ENCODE measurements around the gene NRP1. TPM values are rescaled to one million over a fixed set of nuclear protein-coding genes. Genes with fewer than 3 reads are reported as not detected.

NRP1 gene
- polyA plus RNA-seq, 1 of the 3 experiments (the other 2 are of a cell fraction): 129 TPM

DNA sequence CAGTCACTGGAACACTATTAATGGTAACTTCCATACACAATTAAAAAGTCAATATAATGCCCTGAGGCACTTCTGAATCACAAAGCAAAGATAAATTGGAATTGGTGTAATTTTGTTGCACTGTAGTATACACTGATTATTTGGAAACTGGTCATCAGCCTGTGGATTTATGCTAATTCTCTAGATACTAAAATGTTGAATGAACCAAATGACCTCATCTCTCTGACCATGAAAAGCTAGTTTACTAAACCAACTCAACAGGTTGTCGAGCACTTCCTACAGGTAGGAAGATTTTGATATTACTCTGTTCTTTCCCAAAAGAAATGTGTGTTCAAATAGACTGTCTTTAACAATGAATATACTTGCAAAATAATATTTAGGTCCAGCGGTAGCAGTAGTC, 5.3 kb downstream of the NRP1 start:
- Histone ChIP-seq H4K20me1 (ENCODE audit: insufficient read depth) (peaks cover 36% of the 10 kb centered on the region), H3K4me2 (peak overlapping the region; percentile 90; the same call in 1 of the 2 replicates), H3K27ac (ENCODE audit: low read depth in 2 of 2, low read length in 1 of 2) (peak overlapping the region in 1 of 2 experiments; percentile 93; a peak in 1 of 4 replicates), H3K4me1 (ENCODE audit: control insufficient read depth in 1 of 2, insufficient read depth in 2 of 2, low read depth in 1 of 2, low read length in 1 of 2) (peaks cover 14 to 22% of the 10 kb centered on the region in 2 experiments), H3K9ac (no peak overlapping the region), H3K79me2 (ENCODE audit: insufficient read depth) (peaks cover 100% of the 10 kb centered on the region), H3K36me3 (replicated peaks in 1 of 2; ENCODE audit: control insufficient read depth in 1 of 2, insufficient read depth in 2 of 2, low read length in 1 of 2) (peaks cover 33 to 82% of the 10 kb centered on the region in 2 experiments), H3K9me3 (no peaks in the 10 kb centered on the region), H2AFZ (ENCODE audit: low read depth) (no peak overlapping the region), H3K9me2 (no peaks in the 10 kb centered on the region), H3F3A (replicated peaks; ENCODE audit: insufficient read depth) (peaks cover 14% of the 10 kb centered on the region), H3K4me3 (ENCODE audit: low read depth in 2 of 2, low read length in 1 of 2) (peak overlapping the region in 1 of 2 experiments; percentile 11; a peak in 1 of 4 replicates), H3K27me3 (ENCODE audit: insufficient read depth) (no peaks in the 10 kb centered on the region)
- ChIA-PET CTCF (interaction anchor here (2.7 to 3.0 kb wide), 2 partner anchors 136 to 1309 kb away, joined by 18 read pairs; no protein-coding TSS in a partner anchor), POLR2A (no interaction called here)
- no peak for DNase-seq
- TF ChIP-seq EP300 (IDR thresholded peaks at IDR 0.05; ENCODE audit: borderline replicate concordance in 1 of 2, low read depth in 1 of 2, low read length in 1 of 2) (no peak), POLR2AphosphoS5 (IDR thresholded peaks at IDR 0.05; ENCODE audit: low read depth, low read length) (no peak)
- WGBS (ENCODE audit: low lambda C conversion rate): 94% methylated on average over 2 of the region's 2 CpGs

GRCh38 chr10:33328253-33328652, 6.2 kb downstream of the NRP1 start:
- peak overlapping the region in 1 of 2 experiments; percentile 31; a peak in 2 of 4 replicates for H3K4me3 ChIP-seq (ENCODE audit: low read depth in 2 of 2, low read length in 1 of 2)
- peaks cover 100% of the 10 kb centered on the region for H3K79me2 ChIP-seq (ENCODE audit: insufficient read depth)
- POLR2A ChIA-PET: no interaction called here
- H3K9me2 ChIP-seq: no peaks in the 10 kb centered on the region
- H4K20me1 ChIP-seq (ENCODE audit: insufficient read depth): peaks cover 42% of the 10 kb centered on the region
- H2AFZ ChIP-seq (ENCODE audit: low read depth): no peak overlapping the region
- no peaks in the 10 kb centered on the region for H3K27me3 ChIP-seq (ENCODE audit: insufficient read depth)
- peak overlapping the region; percentile 23 for H3K4me2 ChIP-seq
- TF ChIP-seq, protein P1, sequence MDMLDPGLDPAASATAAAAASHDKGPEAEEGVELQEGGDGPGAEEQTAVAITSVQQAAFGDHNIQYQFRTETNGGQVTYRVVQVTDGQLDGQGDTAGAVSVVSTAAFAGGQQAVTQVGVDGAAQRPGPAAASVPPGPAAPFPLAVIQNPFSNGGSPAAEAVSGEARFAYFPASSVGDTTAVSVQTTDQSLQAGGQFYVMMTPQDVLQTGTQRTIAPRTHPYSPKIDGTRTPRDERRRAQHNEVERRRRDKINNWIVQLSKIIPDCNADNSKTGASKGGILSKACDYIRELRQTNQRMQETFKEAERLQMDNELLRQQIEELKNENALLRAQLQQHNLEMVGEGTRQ (IDR thresholded peaks at IDR 0.05; ENCODE audit: borderline replicate concordance, low read depth, low read length): no peak
- TF ChIP-seq RCOR1 (IDR thresholded peaks at IDR 0.05; ENCODE audit: low read length) (no peak), NRF1 (IDR thresholded peaks at IDR 0.05; ENCODE audit: low read depth, low read length) (no peak), MXI1 (IDR thresholded peaks at IDR 0.05; ENCODE audit: low read depth, low read length) (no peak), YY1 (IDR thresholded peaks at IDR 0.05; ENCODE audit: low read depth) (no peak), TCF12 (IDR thresholded peaks at IDR 0.05) (no peak), SMC3 (IDR thresholded peaks at IDR 0.05; ENCODE audit: low read depth, low read length) (no peak), ELF1 (IDR thresholded peaks at IDR 0.05) (no peak), REST (IDR thresholded peaks at IDR 0.05; ENCODE audit: low read depth, low read length) (no peak)
- TF ChIP-seq, protein P2, sequence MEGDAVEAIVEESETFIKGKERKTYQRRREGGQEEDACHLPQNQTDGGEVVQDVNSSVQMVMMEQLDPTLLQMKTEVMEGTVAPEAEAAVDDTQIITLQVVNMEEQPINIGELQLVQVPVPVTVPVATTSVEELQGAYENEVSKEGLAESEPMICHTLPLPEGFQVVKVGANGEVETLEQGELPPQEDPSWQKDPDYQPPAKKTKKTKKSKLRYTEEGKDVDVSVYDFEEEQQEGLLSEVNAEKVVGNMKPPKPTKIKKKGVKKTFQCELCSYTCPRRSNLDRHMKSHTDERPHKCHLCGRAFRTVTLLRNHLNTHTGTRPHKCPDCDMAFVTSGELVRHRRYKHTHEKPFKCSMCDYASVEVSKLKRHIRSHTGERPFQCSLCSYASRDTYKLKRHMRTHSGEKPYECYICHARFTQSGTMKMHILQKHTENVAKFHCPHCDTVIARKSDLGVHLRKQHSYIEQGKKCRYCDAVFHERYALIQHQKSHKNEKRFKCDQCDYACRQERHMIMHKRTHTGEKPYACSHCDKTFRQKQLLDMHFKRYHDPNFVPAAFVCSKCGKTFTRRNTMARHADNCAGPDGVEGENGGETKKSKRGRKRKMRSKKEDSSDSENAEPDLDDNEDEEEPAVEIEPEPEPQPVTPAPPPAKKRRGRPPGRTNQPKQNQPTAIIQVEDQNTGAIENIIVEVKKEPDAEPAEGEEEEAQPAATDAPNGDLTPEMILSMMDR (IDR thresholded peaks at IDR 0.05): no peak
- TF ChIP-seq, protein P3, sequence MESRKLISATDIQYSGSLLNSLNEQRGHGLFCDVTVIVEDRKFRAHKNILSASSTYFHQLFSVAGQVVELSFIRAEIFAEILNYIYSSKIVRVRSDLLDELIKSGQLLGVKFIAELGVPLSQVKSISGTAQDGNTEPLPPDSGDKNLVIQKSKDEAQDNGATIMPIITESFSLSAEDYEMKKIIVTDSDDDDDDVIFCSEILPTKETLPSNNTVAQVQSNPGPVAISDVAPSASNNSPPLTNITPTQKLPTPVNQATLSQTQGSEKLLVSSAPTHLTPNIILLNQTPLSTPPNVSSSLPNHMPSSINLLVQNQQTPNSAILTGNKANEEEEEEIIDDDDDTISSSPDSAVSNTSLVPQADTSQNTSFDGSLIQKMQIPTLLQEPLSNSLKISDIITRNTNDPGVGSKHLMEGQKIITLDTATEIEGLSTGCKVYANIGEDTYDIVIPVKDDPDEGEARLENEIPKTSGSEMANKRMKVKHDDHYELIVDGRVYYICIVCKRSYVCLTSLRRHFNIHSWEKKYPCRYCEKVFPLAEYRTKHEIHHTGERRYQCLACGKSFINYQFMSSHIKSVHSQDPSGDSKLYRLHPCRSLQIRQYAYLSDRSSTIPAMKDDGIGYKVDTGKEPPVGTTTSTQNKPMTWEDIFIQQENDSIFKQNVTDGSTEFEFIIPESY (IDR thresholded peaks at IDR 0.05; ENCODE audit: borderline replicate concordance, low read depth): no peak
- DNase-seq: no peak
- H3K9me3 ChIP-seq: no peaks in the 10 kb centered on the region
- peaks cover 40 to 91% of the 10 kb centered on the region in 2 experiments for H3K36me3 ChIP-seq (replicated peaks in 1 of 2; ENCODE audit: control insufficient read depth in 1 of 2, insufficient read depth in 2 of 2, low read length in 1 of 2)
- CTCF ChIA-PET: interaction anchor here (0.7 to 3.0 kb wide), 7 partner anchors 19 to 1319 kb away, joined by 3 to 18 read pairs (median 3); no protein-coding TSS in a partner anchor
- peaks cover 15 to 22% of the 10 kb centered on the region in 2 experiments for H3K4me1 ChIP-seq (ENCODE audit: control insufficient read depth in 1 of 2, insufficient read depth in 2 of 2, low read depth in 1 of 2, low read length in 1 of 2)
- WGBS (ENCODE audit: low lambda C conversion rate): 98% methylated on average over 3 of the region's 3 CpGs
- H3K27ac ChIP-seq (ENCODE audit: low read depth in 2 of 2, low read length in 1 of 2): peak overlapping the region in 1 of 2 experiments; percentile 93; a peak in 2 of 4 replicates
- peaks cover 14% of the 10 kb centered on the region for H3F3A ChIP-seq (replicated peaks; ENCODE audit: insufficient read depth)
- no peak overlapping the region for H3K9ac ChIP-seq

All from SK-N-SH (cell line).